ENCODE measurements around the gene DCAF17. TPM values are rescaled to one million over a fixed set of nuclear protein-coding genes. Genes with fewer than 3 reads are reported as not detected.

Gene DCAF17
- total RNA-seq = 20.7 and 20.8 TPM in 2 replicates

GRCh38 chr2:171434013-171434989 is at the start of gene DCAF17:
Gene DCAF17, plus strand, starts transcription at chr2:171434226. Its CDS starts 352 bp downstream, at chr2:171434578.

GRCh38 chr2:171433763-171434012 is 338 bp upstream of the DCAF17 start, which contains the start of gene METTL8:
Gene METTL8, minus strand, starts transcription at chr2:171433990. Its CDS starts 41,805 bp downstream, at chr2:171392185.

GRCh38 chr2:171522052-171522787 is 88.2 kb downstream of the DCAF17 start, which contains the start of gene CYBRD1:
Gene CYBRD1, plus strand, starts transcription at chr2:171522474. Its CDS starts 72 bp downstream, at chr2:171522546.

Other genes with a start within 250 kb of the DCAF17 start
- 19.0 and 29.1 TPM in 2 replicates for gene METTL8, start 236 bp upstream of the DCAF17 start, total RNA-seq
- 234 and 497 TPM in 2 replicates for gene CYBRD1, start 88.2 kb downstream of the DCAF17 start, total RNA-seq

Data from smooth muscle cell of trachea (primary cell).